Neuron (in vitro differentiated cells): Measurements from ENCODE around the gene ACOT2.
"Not testable (repeated sequence)": the region's sequence is repeated elsewhere in the genome, so short reads cannot be mapped to it uniquely, and the experiment has no call there.

Experiments
- H2AFZ ChIP-seq: one replicate; pipeline ENCODE4 v1.6.1; 2013; ENCODE audit warnings: low read depth, mild to moderate bottlenecking, inconsistent platforms, low read length, moderate library complexity
- H3K27me3 ChIP-seq: one replicate; pipeline ENCODE4 v1.6.1; 2013; ENCODE audit warnings: low read length; ENCODE audit not compliant: insufficient read depth
- H3K36me3 ChIP-seq: one replicate; pipeline ENCODE4 v1.6.1; 2013; ENCODE audit warnings: low read length; ENCODE audit not compliant: insufficient read depth
- H3K4me1 ChIP-seq: one replicate; pipeline ENCODE4 v1.6.1; 2013; ENCODE audit warnings: low read length; ENCODE audit not compliant: insufficient read depth
- H3K4me3 ChIP-seq: 2 replicates; pipeline ENCODE4 v1.5.1; 2013; ENCODE audit warnings: mild to moderate bottlenecking, low read length, moderate library complexity
- H3K9me3 ChIP-seq: one replicate; pipeline ENCODE4 v1.6.1; 2013; ENCODE audit warnings: low read length

ACOT2 gene

GRCh38 chr14:73553845-73554244, 15.2 kb upstream of the ACOT2 start:
- H3K9me3 ChIP-seq = no peaks in the 10 kb centered on the region
- H3K4me1 ChIP-seq = no peaks in the 10 kb centered on the region
- no peak overlapping the region for H3K4me3 ChIP-seq
- no peaks in the 10 kb centered on the region for H3K27me3 ChIP-seq
- no peak overlapping the region for H2AFZ ChIP-seq
- no peaks in the 10 kb centered on the region for H3K36me3 ChIP-seq

- not testable (repeated sequence) for H3K4me3 ChIP-seq, H3K9me3 ChIP-seq
Observed at GRCh38 chr14:73557201-73557600, 11.8 kb upstream of the ACOT2 start.

GRCh38 chr14:73558238-73558637, 10.8 kb upstream of the ACOT2 start:
- H3K4me1 ChIP-seq, H2AFZ ChIP-seq, H3K9me3 ChIP-seq, H3K36me3 ChIP-seq, H3K27me3 ChIP-seq, H3K4me3 ChIP-seq: not testable (repeated sequence)

More at GRCh38 chr14:73557201-73557600, 11.8 kb upstream of the ACOT2 start:
- H3K4me1 ChIP-seq, H3K36me3 ChIP-seq, H3K27me3 ChIP-seq, H2AFZ ChIP-seq: not testable (repeated sequence)

GRCh38 chr14:73562256-73562655, 6.8 kb upstream of the ACOT2 start:
- not testable (repeated sequence) for H3K36me3 ChIP-seq, H2AFZ ChIP-seq, H3K4me1 ChIP-seq, H3K4me3 ChIP-seq, H3K27me3 ChIP-seq, H3K9me3 ChIP-seq

- not testable (repeated sequence) for H3K4me1 ChIP-seq, H3K4me3 ChIP-seq, H3K27me3 ChIP-seq, H3K9me3 ChIP-seq, H3K36me3 ChIP-seq, H2AFZ ChIP-seq
Observed at GRCh38 chr14:73562696-73563095, 6.3 kb upstream of the ACOT2 start.

- not testable (repeated sequence) for H3K4me3 ChIP-seq, H3K9me3 ChIP-seq, H3K27me3 ChIP-seq, H2AFZ ChIP-seq, H3K4me1 ChIP-seq, H3K36me3 ChIP-seq
Observed at GRCh38 chr14:73566431-73566830, 2.6 kb upstream of the ACOT2 start.

- not testable (repeated sequence) for H3K9me3 ChIP-seq, H3K27me3 ChIP-seq, H3K4me1 ChIP-seq, H3K4me3 ChIP-seq, H3K36me3 ChIP-seq, H2AFZ ChIP-seq
Observed at GRCh38 chr14:73566935-73567334, 2.1 kb upstream of the ACOT2 start.

- no peaks in the 10 kb centered on the region for H3K27me3 ChIP-seq
- H3K9me3 ChIP-seq = no peaks in the 10 kb centered on the region
- no peaks in the 10 kb centered on the region for H3K36me3 ChIP-seq
- H3K4me1 ChIP-seq = no peaks in the 10 kb centered on the region
- no peak overlapping the region for H2AFZ ChIP-seq
- H3K4me3 ChIP-seq = no peak overlapping the region
Observed at GRCh38 chr14:73567358-73567757, 1.7 kb upstream of the ACOT2 start.

GRCh38 chr14:73567951-73568885, 795 bp upstream of the ACOT2 start:
- no peak overlapping the region for H2AFZ ChIP-seq
- no peaks in the 10 kb centered on the region for H3K9me3 ChIP-seq
- H3K36me3 ChIP-seq = no peaks in the 10 kb centered on the region
- no peaks in the 10 kb centered on the region for H3K27me3 ChIP-seq
- no peaks in the 10 kb centered on the region for H3K4me1 ChIP-seq
- H3K4me3 ChIP-seq = no peak overlapping the region

- not testable (repeated sequence) for H3K4me1 ChIP-seq, H3K36me3 ChIP-seq, H3K9me3 ChIP-seq, H2AFZ ChIP-seq, H3K4me3 ChIP-seq, H3K27me3 ChIP-seq
Observed at GRCh38 chr14:73568886-73569184, 178 bp upstream of the ACOT2 start.

- H3K36me3 ChIP-seq, H3K9me3 ChIP-seq, H2AFZ ChIP-seq, H3K4me1 ChIP-seq, H3K27me3 ChIP-seq, H3K4me3 ChIP-seq: not testable (repeated sequence)
Observed at GRCh38 chr14:73570913-73571312, 1.9 kb downstream of the ACOT2 start.

- H3K36me3 ChIP-seq, H3K4me1 ChIP-seq, H2AFZ ChIP-seq, H3K4me3 ChIP-seq, H3K9me3 ChIP-seq, H3K27me3 ChIP-seq: not testable (repeated sequence)
Observed at GRCh38 chr14:73573034-73573433, 4.0 kb downstream of the ACOT2 start.

- H3K9me3 ChIP-seq, H3K27me3 ChIP-seq, H3K4me1 ChIP-seq, H2AFZ ChIP-seq, H3K4me3 ChIP-seq, H3K36me3 ChIP-seq: not testable (repeated sequence)
Observed at GRCh38 chr14:73573740-73574139, 4.7 kb downstream of the ACOT2 start.

- not testable (repeated sequence) for H2AFZ ChIP-seq, H3K27me3 ChIP-seq, H3K4me3 ChIP-seq, H3K36me3 ChIP-seq, H3K9me3 ChIP-seq, H3K4me1 ChIP-seq
Observed at GRCh38 chr14:73574251-73574650, 5.2 kb downstream of the ACOT2 start.
